Astrocyte (in vitro differentiated cells and primary cell): Measurements from ENCODE around the gene PTK7. TPM values are rescaled to one million over a fixed set of nuclear protein-coding genes. Genes with fewer than 3 reads are reported as not detected.

Experiments used
- DNase-seq: peaks from one replicate; pipeline ENCODE4 v3.0.0-alpha.2; 2010; ENCODE audit warnings: low read depth
- FAIRE-seq: peaks from 2 replicates; lab custom pipeline; 2011; peaks lifted over from hg19 to GRCh38; lab: Jason Lieb, UNC
- H2AFZ ChIP-seq: 2 replicates; pipeline ENCODE4 v1.6.0; 2012; ENCODE audit warnings: low read depth, low read length, inconsistent platforms
- H3K27ac ChIP-seq: 2 replicates; pipeline ENCODE4 v1.5.1; 2011; ENCODE audit warnings: low read depth, low read length, inconsistent platforms
- H3K27me3 ChIP-seq: 2 replicates; pipeline ENCODE4 v1.6.0; 2011; ENCODE audit warnings: low read length, inconsistent platforms; ENCODE audit not compliant: insufficient read depth
- H3K36me3 ChIP-seq: 2 replicates; pipeline ENCODE4 v1.5.1; 2011; ENCODE audit warnings: low read length, inconsistent platforms; ENCODE audit not compliant: insufficient read depth
- H3K4me1 ChIP-seq: 2 replicates; pipeline ENCODE4 v1.5.1; 2011; ENCODE audit warnings: low read length, inconsistent platforms; ENCODE audit not compliant: insufficient read depth
- H3K4me2 ChIP-seq: 2 replicates; pipeline ENCODE4 v1.6.0; 2012; ENCODE audit warnings: low read length, inconsistent platforms
- H3K4me3 ChIP-seq: 2 replicates; pipeline ENCODE4 v1.5.1; 2011; ENCODE audit warnings: low read depth, mild to moderate bottlenecking, low read length, inconsistent platforms; ENCODE audit not compliant: insufficient read depth
- H3K79me2 ChIP-seq: 2 replicates; pipeline ENCODE4 v1.6.0; 2012; ENCODE audit warnings: mild to moderate bottlenecking, low read length, inconsistent platforms; ENCODE audit not compliant: insufficient read depth
- H3K9ac ChIP-seq: 2 replicates; pipeline ENCODE4 v1.6.0; 2012; ENCODE audit warnings: mild to moderate bottlenecking, low read length, inconsistent platforms
- H3K9me3 ChIP-seq: 2 replicates; pipeline ENCODE4 v1.5.1; 2012; ENCODE audit warnings: low read depth, mild to moderate bottlenecking, low read length, inconsistent platforms; ENCODE audit not compliant: insufficient read depth
- H4K20me1 ChIP-seq: 2 replicates; pipeline ENCODE4 v1.6.0; 2012; ENCODE audit warnings: low read length, inconsistent platforms; ENCODE audit not compliant: insufficient read depth
- H3K27ac Mint-ChIP-seq: one replicate; pipeline ENCODE4 v1.8.0; 2021; ENCODE audit warnings: mild to moderate bottlenecking, mixed read lengths; ENCODE audit not compliant: unreplicated experiment
- H3K27me3 Mint-ChIP-seq: one replicate; pipeline ENCODE4 v1.8.0; 2021; ENCODE audit warnings: low read depth, mixed read lengths; ENCODE audit not compliant: unreplicated experiment
- H3K36me3 Mint-ChIP-seq: one replicate; pipeline ENCODE4 v1.8.0; 2021; ENCODE audit warnings: low read depth, mixed read lengths; ENCODE audit not compliant: unreplicated experiment
- H3K4me1 Mint-ChIP-seq: one replicate; pipeline ENCODE4 v1.8.0; 2021; ENCODE audit warnings: low read depth, mixed read lengths; ENCODE audit not compliant: unreplicated experiment
- H3K4me3 Mint-ChIP-seq: one replicate; pipeline ENCODE4 v1.8.0; 2021; ENCODE audit warnings: mild to moderate bottlenecking, moderate library complexity, mixed read lengths; ENCODE audit not compliant: unreplicated experiment
- H3K9me3 Mint-ChIP-seq: one replicate; pipeline ENCODE4 v1.8.0; 2021; ENCODE audit warnings: mild to moderate bottlenecking, mixed read lengths; ENCODE audit not compliant: unreplicated experiment
- EZH2 ChIP-seq: IDR thresholded peaks from 2 replicates; pipeline ENCODE4 v1.6.1; 2012; ENCODE audit warnings: mild to moderate bottlenecking, low read length, inconsistent platforms; ENCODE audit not compliant: insufficient read depth
- total RNA-seq: library from RNA; stranded (reverse); gene quantifications from 2 replicates; pipeline ENCODE4 v1.2.1, GENCODE V29; 2021
- TF ChIP-seq, protein P1 (sequence below): IDR thresholded peaks from 2 replicates; pipeline ENCODE4 v1.5.1; 2011; ENCODE audit warnings: low read depth, mild to moderate bottlenecking, inconsistent platforms, low read length, moderate library complexity; ENCODE audit not compliant: insufficient read depth

The PTK7 gene
- total RNA-seq, 1 donor from 2014 or later, result 506 TPM

- H3K27ac Mint-ChIP-seq, result no peak overlapping the region
- TF ChIP-seq, protein P1, sequence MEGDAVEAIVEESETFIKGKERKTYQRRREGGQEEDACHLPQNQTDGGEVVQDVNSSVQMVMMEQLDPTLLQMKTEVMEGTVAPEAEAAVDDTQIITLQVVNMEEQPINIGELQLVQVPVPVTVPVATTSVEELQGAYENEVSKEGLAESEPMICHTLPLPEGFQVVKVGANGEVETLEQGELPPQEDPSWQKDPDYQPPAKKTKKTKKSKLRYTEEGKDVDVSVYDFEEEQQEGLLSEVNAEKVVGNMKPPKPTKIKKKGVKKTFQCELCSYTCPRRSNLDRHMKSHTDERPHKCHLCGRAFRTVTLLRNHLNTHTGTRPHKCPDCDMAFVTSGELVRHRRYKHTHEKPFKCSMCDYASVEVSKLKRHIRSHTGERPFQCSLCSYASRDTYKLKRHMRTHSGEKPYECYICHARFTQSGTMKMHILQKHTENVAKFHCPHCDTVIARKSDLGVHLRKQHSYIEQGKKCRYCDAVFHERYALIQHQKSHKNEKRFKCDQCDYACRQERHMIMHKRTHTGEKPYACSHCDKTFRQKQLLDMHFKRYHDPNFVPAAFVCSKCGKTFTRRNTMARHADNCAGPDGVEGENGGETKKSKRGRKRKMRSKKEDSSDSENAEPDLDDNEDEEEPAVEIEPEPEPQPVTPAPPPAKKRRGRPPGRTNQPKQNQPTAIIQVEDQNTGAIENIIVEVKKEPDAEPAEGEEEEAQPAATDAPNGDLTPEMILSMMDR, result no peak
- no peak for TF ChIP-seq EZH2
- Histone ChIP-seq H3K9ac (no peak overlapping the region), H3K9me3 (no peaks in the 10 kb centered on the region), H3K36me3 (peaks cover 27% of the 10 kb centered on the region), H3K27me3 (no peaks in the 10 kb centered on the region), H3K4me3 (no peak overlapping the region), H4K20me1 (peaks cover 5% of the 10 kb centered on the region), H3K4me1 (peaks cover 11% of the 10 kb centered on the region), H3K4me2 (no peak overlapping the region), H3K79me2 (peaks cover 3% of the 10 kb centered on the region), H2AFZ (no peak overlapping the region), H3K27ac (no peak overlapping the region)
- H3K4me3 Mint-ChIP-seq, result no peak overlapping the region
- peaks cover 25% of the 10 kb centered on the region for H3K36me3 Mint-ChIP-seq
- FAIRE-seq (no peak), DNase-seq (no peak)
- no peaks in the 10 kb centered on the region for H3K9me3 Mint-ChIP-seq
- H3K27me3 Mint-ChIP-seq, result no peaks in the 10 kb centered on the region
- peaks cover 46% of the 10 kb centered on the region for H3K4me1 Mint-ChIP-seq
Measured at GRCh38 chr6:43141644-43142043, 65.5 kb downstream of the PTK7 start.

DNA sequence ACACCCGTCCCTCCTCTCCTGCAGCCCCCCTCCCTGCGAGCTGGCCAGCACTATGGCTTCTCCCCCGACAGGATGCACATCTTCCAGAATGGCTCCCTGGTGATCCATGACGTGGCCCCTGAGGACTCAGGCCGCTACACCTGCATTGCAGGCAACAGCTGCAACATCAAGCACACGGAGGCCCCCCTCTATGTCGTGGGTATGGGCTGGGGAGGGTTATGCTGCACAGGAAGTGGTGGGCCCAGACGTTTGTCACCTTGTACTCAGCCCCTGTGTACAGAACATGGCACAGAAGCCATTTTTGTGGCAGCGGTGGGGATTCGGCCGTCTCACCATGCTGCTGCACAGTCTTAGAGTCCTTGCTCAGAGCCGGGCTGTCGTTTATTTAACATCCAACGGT, 66.0 kb downstream of the PTK7 start:
- Histone ChIP-seq H4K20me1 (peaks cover 5% of the 10 kb centered on the region), H3K27ac (no peak overlapping the region), H3K36me3 (peaks cover 29% of the 10 kb centered on the region), H3K4me1 (peaks cover 11% of the 10 kb centered on the region), H2AFZ (no peak overlapping the region), H3K9ac (no peak overlapping the region), H3K4me2 (no peak overlapping the region), H3K27me3 (no peaks in the 10 kb centered on the region), H3K4me3 (no peak overlapping the region), H3K9me3 (no peaks in the 10 kb centered on the region), H3K79me2 (peaks cover 3% of the 10 kb centered on the region)
- H3K27ac Mint-ChIP-seq, result no peak overlapping the region
- no peak for FAIRE-seq
- no peak for TF ChIP-seq EZH2
- TF ChIP-seq, protein P1, result no peak
- H3K36me3 Mint-ChIP-seq, result peaks cover 21% of the 10 kb centered on the region
- no peak for DNase-seq
- H3K4me3 Mint-ChIP-seq, result no peak overlapping the region
- H3K4me1 Mint-ChIP-seq, result peaks cover 46% of the 10 kb centered on the region
- no peaks in the 10 kb centered on the region for H3K27me3 Mint-ChIP-seq
- no peaks in the 10 kb centered on the region for H3K9me3 Mint-ChIP-seq

GRCh38 chr6:43143235-43144128, 67.4 kb downstream of the PTK7 start:
- no peak overlapping the region for H2AFZ ChIP-seq
- no peaks in the 10 kb centered on the region for H3K9me3 ChIP-seq
- H3K9ac ChIP-seq, result peak overlapping the region; percentile 65
- peaks cover 3% of the 10 kb centered on the region for H3K79me2 ChIP-seq
- Mint-ChIP-seq H3K27me3 (no peaks in the 10 kb centered on the region), H3K4me1 (peaks cover 55% of the 10 kb centered on the region), H3K36me3 (peaks cover 27% of the 10 kb centered on the region), H3K27ac (peak overlapping the region; percentile 84), H3K4me3 (peak overlapping the region; percentile 68), H3K9me3 (no peaks in the 10 kb centered on the region)
- peak overlapping the region; percentile 49 for H3K27ac ChIP-seq
- H3K27me3 ChIP-seq, result no peaks in the 10 kb centered on the region
- H4K20me1 ChIP-seq, result peaks cover 5% of the 10 kb centered on the region
- TF ChIP-seq EZH2, result no peak
- TF ChIP-seq, protein P1, result peak; percentile 88
- DNase-seq (peak; percentile 73), FAIRE-seq (no peak)
- H3K36me3 ChIP-seq, result peaks cover 27% of the 10 kb centered on the region
- peak overlapping the region; percentile 56 for H3K4me2 ChIP-seq
- H3K4me3 ChIP-seq, result no peak overlapping the region
- peaks cover 11% of the 10 kb centered on the region for H3K4me1 ChIP-seq
